K562 (cell line): Measurements from ENCODE around the gene PODN. TPM values are rescaled to one million over a fixed set of nuclear protein-coding genes. Genes with fewer than 3 reads are reported as not detected.
A peak's percentile ranks its signal among the peaks of the same experiment; 100 is the strongest.

Source experiments
- ATAC-seq: fragments of 200-7000 bp; cut with Tn5 transposase; 3 replicates; pipeline ENCODE4 v1.9.1; 2020; ENCODE audit warnings: moderate library complexity
- BruUV-seq: library from RNA; stranded (reverse); fragments of 400-500 nt; replicated peaks from 2 replicates; lab custom pipeline; 2021; lab: Mats Ljungman, UMichigan
- CTCF ChIA-PET: fragments of 300-600 bp; formaldehyde crosslinking; extraction: SDS; loops from one replicate; lab custom pipeline; 2021; ENCODE audit warnings: low intra/inter-chr PET ratio; lab: Yijun Ruan, JAX
- POLR2A ChIA-PET: fragments of 300-600, 350-650 bp; sonication (Branson Sonifier 250); formaldehyde crosslinking; extraction: SDS; loops from one replicate; lab custom pipeline; 2021; ENCODE audit warnings: antibody characterized with exemption, inconsistent platforms; lab: Yijun Ruan, JAX
- DNase-seq, 4 experiments: peaks; one replicate each; pipeline versions ENCODE4 v3.0.0 to v3.0.0-alpha.2; 2011 to 2018; ENCODE audit warnings: low spot score in 3 of 4, mixed read lengths in 3 of 4; ENCODE audit errors: extremely low read depth in 1 of 4
- FAIRE-seq: peaks from 2 replicates; lab custom pipeline; 2011; peaks lifted over from hg19 to GRCh38; lab: Jason Lieb, UNC
- H2AFZ ChIP-seq: 2 replicates; pipeline ENCODE4 v1.6.0; 2011; ENCODE audit warnings: low read depth, low read length, control low read depth, inconsistent platforms
- H3K27ac ChIP-seq: fragments of 200-600 bp; 3 replicates; pipeline ENCODE4 v1.8.0; 2011; ENCODE audit warnings: low read depth, mild to moderate bottlenecking, control low read depth, inconsistent platforms, low read length, moderate library complexity, mixed read lengths; ENCODE audit errors: extremely low read depth
- H3K27me3 ChIP-seq, 2 experiments: fragments of 300-600 bp in 1 of 2; 2 replicates in 1 of 2; 3 replicates in 1 of 2; pipeline versions ENCODE4 v1.6.0 to v1.8.0; 2011; ENCODE audit warnings: inconsistent platforms in 2 of 2, low read length in 2 of 2, mild to moderate bottlenecking in 1 of 2, mixed read lengths in 1 of 2, moderate library complexity in 1 of 2; ENCODE audit not compliant: control insufficient read depth in 2 of 2, insufficient read depth in 2 of 2
- H3K36me3 ChIP-seq: fragments of 300-600 bp; 3 replicates; pipeline ENCODE4 v1.8.0; 2011; ENCODE audit warnings: mild to moderate bottlenecking, low read length, inconsistent platforms; ENCODE audit not compliant: control insufficient read depth, insufficient read depth
- H3K4me1 ChIP-seq, 2 experiments: fragments of 200-600 bp in 1 of 2; replicated peaks in 1 of 2; 2 replicates in 1 of 2; 3 replicates in 1 of 2; pipeline versions ENCODE4 v1.5.1 to v1.8.0; 2011; ENCODE audit warnings: inconsistent platforms in 2 of 2, low read length in 2 of 2, mild to moderate bottlenecking in 1 of 2, mixed read lengths in 1 of 2, moderate library complexity in 1 of 2; ENCODE audit not compliant: control insufficient read depth in 2 of 2, insufficient read depth in 2 of 2
- H3K4me2 ChIP-seq: 2 replicates; pipeline ENCODE4 v1.6.1; 2011; ENCODE audit warnings: low read length, control low read depth, inconsistent platforms, mixed read lengths; ENCODE audit not compliant: insufficient read depth
- H3K4me3 ChIP-seq: fragments of 200-600 bp; sonication (generic), shearing (Covaris generic); 2 replicates; pipeline ENCODE4 v1.5.1; 2016; ENCODE audit warnings: control low read depth, inconsistent platforms
- H3K79me2 ChIP-seq: fragments of 200-600 bp; 3 replicates; pipeline ENCODE4 v1.8.0; 2011; ENCODE audit warnings: low read length, inconsistent platforms; ENCODE audit not compliant: control insufficient read depth, insufficient read depth
- H3K9ac ChIP-seq, 2 experiments: 2 replicates each; pipeline versions ENCODE4 v1.6.0 to v1.6.1; 2011; ENCODE audit warnings: low read depth in 2 of 2, low read length in 2 of 2, control low read depth in 1 of 2, inconsistent platforms in 1 of 2, mild to moderate bottlenecking in 1 of 2, mixed read lengths in 1 of 2; ENCODE audit not compliant: insufficient read depth in 1 of 2
- H3K9me1 ChIP-seq: one replicate; pipeline ENCODE4 v1.6.0; 2011; ENCODE audit warnings: inconsistent platforms, mild to moderate bottlenecking, low read length, moderate library complexity; ENCODE audit not compliant: control insufficient read depth, insufficient read depth
- H3K9me3 ChIP-seq: replicated peaks from 2 replicates; pipeline ENCODE4 v1.5.1; 2011; ENCODE audit warnings: low read depth, low read length, inconsistent platforms; ENCODE audit not compliant: control insufficient read depth, insufficient read depth
- H4K20me1 ChIP-seq: replicated peaks from 2 replicates; pipeline ENCODE4 v1.6.1; 2011; ENCODE audit warnings: low read length, inconsistent platforms, mixed read lengths; ENCODE audit not compliant: control insufficient read depth, insufficient read depth
- EWSR1 ChIP-seq: fragments of 450-650 bp; IDR thresholded peaks from 2 replicates; pipeline ENCODE4 v1.6.1; 2018; ENCODE audit warnings: borderline replicate concordance, mild to moderate bottlenecking, low read depth, moderate library complexity; ENCODE audit not compliant: partially characterized antibody
- HDGF ChIP-seq: fragments of 450-650 bp; IDR thresholded peaks from 2 replicates; pipeline ENCODE4 v1.6.1; 2016
- NFIC ChIP-seq: fragments of 450-650 bp; IDR thresholded peaks from 2 replicates; pipeline ENCODE4 v1.6.1; 2017; ENCODE audit warnings: mild to moderate bottlenecking, inconsistent platforms
- RBM39 ChIP-seq: fragments of 200-400 bp; formaldehyde crosslinking; optimal IDR thresholded peaks from 2 replicates; pipeline ENCODE3; 2018; ENCODE audit warnings: low read depth, low read length
- TAF15 ChIP-seq: fragments of 200-400 bp; formaldehyde crosslinking; IDR thresholded peaks from 2 replicates; pipeline ENCODE4 v1.6.1; 2017; ENCODE audit warnings: mild to moderate bottlenecking, low read depth, low read length, moderate library complexity
- ZNF174 ChIP-seq: fragments of 250-450 bp; sonication (Bioruptor Pico); IDR thresholded peaks from 2 replicates; pipeline ENCODE4 v1.4.0; 2020; ENCODE audit warnings: mild to moderate bottlenecking
- WGBS: fragments of 100-300 bp; shearing (Covaris generic); methylation state at CpG from one replicate; pipeline ENCODE4 v1.1.6; 2016; ENCODE audit warnings: low coverage, mixed read lengths; ENCODE audit not compliant: insufficient coverage; ENCODE audit errors: missing lambda C conversion rate; 5-methylcytosine and 5-hydroxymethylcytosine counted together
- in situ Hi-C: fragments of 300-500 bp; cut with MboI; formaldehyde crosslinking; loops from 4 replicates; pipeline ENCODE4 v1.15.0; 2018; ENCODE audit warnings: inconsistent platforms, mixed read lengths
- intact Hi-C: fragments of 100-400 bp; cut with micrococcal nuclease; formaldehyde crosslinking; loops from 2 replicates; pipeline ENCODE4 v1.14.2; 2022
- polyA plus RNA-seq, 8 experiments: library from polyadenylated mRNA; depleted of rRNA in 4 of 8; stranded (reverse) in 5 of 8; unstranded in 3 of 8; fragments of >200 nt; fragmentation: Nextera tagmentation in 2 of 8; fragmentation: Illumina TruSeq in 1 of 8; extraction: Ambion mirVana in 2 of 8; extraction: Trizol in 1 of 8; gene quantifications; 2 replicates each; pipeline versions ENCODE4 v1.2.1 to v1.2.3, GENCODE V29; 2011 to 2014; ENCODE audit warnings: inconsistent platforms in 1 of 8, missing spikeins in 1 of 8
- total RNA-seq, 7 experiments: library from RNA; depleted of rRNA in 6 of 7; stranded (reverse); fragments of >200 nt in 6 of 7; fragmentation: Illumina TruSeq in 2 of 7; extraction: Trizol in 2 of 7; gene quantifications; 2 replicates each; pipeline versions ENCODE4 v1.2.1 to v1.2.3, GENCODE V29; 2011 to 2021; ENCODE audit warnings: low replicate concordance in 1 of 7
- TF ChIP-seq, protein P1 (sequence below): sonication (generic); formaldehyde crosslinking; IDR thresholded peaks from 2 replicates; pipeline ENCODE4 v1.9.0; 2022; ENCODE audit warnings: mild to moderate bottlenecking, missing genetic modification reagents

The PODN gene
- total and polyA plus RNA-seq, 9 of the 15 experiments (the other 6 are each of a cell fraction or from before 2014, with no cell fraction given), result not detected

DNA sequence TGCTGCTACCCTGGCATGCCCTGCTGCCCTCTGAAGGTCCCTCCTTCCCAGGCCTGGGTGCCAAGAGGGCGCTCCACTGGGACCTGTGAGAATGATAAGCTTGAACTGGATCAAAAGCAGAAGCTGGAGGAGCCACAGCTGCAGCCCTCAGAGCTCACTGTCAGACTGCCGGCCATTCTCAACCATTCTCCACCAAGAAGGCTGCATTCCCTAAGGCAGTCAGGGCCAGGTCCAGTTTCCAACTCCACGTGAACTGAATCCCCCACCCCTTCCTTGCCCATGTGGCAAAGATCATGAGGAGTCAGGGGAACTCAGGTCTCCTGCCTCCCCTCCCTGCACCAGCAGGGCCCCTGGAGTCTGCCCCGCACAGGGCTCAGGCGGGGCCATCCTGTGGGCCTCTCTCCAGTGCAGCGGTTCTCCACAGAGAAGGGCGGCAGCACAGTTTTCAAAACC, 61.0 kb downstream of the PODN start:
- H3K4me2 ChIP-seq, result no peak overlapping the region
- no peak overlapping the region for H3K4me3 ChIP-seq
- H3K9ac ChIP-seq, result peak overlapping the region in 1 of 2 experiments; percentile 29; a peak in 1 of 4 replicates
- in situ Hi-C loops (loop anchor here (5.0 kb wide), 1 partner anchor 46 kb away; no protein-coding TSS in a partner anchor), intact Hi-C loops (no loop called here)
- no peak overlapping the region for H2AFZ ChIP-seq
- H3K36me3 ChIP-seq, result no peaks in the 10 kb centered on the region
- no peaks in the 10 kb centered on the region for H3K79me2 ChIP-seq
- H4K20me1 ChIP-seq, result no peaks in the 10 kb centered on the region; the same call in 1 of the 2 replicates
- H3K9me1 ChIP-seq, result no peaks in the 10 kb centered on the region
- TF ChIP-seq ZNF174 (no peak), RBM39 (no peak), HDGF (no peak), TAF15 (no peak), EWSR1 (no peak), NFIC (no peak)
- TF ChIP-seq, protein P1, sequence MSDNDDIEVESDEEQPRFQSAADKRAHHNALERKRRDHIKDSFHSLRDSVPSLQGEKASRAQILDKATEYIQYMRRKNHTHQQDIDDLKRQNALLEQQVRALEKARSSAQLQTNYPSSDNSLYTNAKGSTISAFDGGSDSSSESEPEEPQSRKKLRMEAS (CRISPR knock-in tag), result peak; percentile 30; the same call in 1 of the 2 replicates
- peaks cover 61 to 79% of the 10 kb centered on the region in 2 experiments for H3K27me3 ChIP-seq
- ATAC-seq, result peak; percentile 35; the same call in 2 of the 3 replicates
- H3K9me3 ChIP-seq, result no peaks in the 10 kb centered on the region
- no peak overlapping the region for H3K27ac ChIP-seq
- no peak for FAIRE-seq
- 18% methylated on average over 7 of the region's 7 CpGs for WGBS
- DNase-seq, result no peak
- CTCF ChIA-PET, result no interaction called here
- no TSS peak for BruUV-seq
- POLR2A ChIA-PET, result interaction anchor here (0.6 kb wide), 2 partner anchors 46 to 142 kb away, joined by 3 read pairs; no protein-coding TSS in a partner anchor
- peaks cover 0 to 19% of the 10 kb centered on the region in 2 experiments; a peak in 1 of 5 replicates for H3K4me1 ChIP-seq
